ENCODE data around the gene ITSN1. TPM values are rescaled to one million over a fixed set of nuclear protein-coding genes. Genes with fewer than 3 reads are reported as not detected.

Gene ITSN1
- total RNA-seq, 1 donor from 2014 or later = 44.0 TPM

GRCh38 chr21:33791073-33791472, 148.8 kb downstream of the ITSN1 start:
- H3K27ac Mint-ChIP-seq (ENCODE audit: unreplicated experiment) = no peak overlapping the region
- H3K27me3 Mint-ChIP-seq (ENCODE audit: unreplicated experiment) = no peaks in the 10 kb centered on the region
- no peak overlapping the region for H3K4me3 Mint-ChIP-seq (ENCODE audit: unreplicated experiment)

GRCh38 chr21:33794596-33794995, 152.3 kb downstream of the ITSN1 start:
- TF ChIP-seq CTCF (IDR thresholded peaks at IDR 0.05) = no peak
- no peak for DNase-seq (ENCODE audit: extremely low spot score, unreplicated experiment)
- H3K4me1 Mint-ChIP-seq (ENCODE audit: unreplicated experiment) = peaks cover 10% of the 10 kb centered on the region
- no peak overlapping the region for H3K4me3 Mint-ChIP-seq (ENCODE audit: unreplicated experiment)
- H3K36me3 Mint-ChIP-seq (ENCODE audit: unreplicated experiment) = peaks cover 62% of the 10 kb centered on the region
- no peak overlapping the region for H3K27ac Mint-ChIP-seq (ENCODE audit: unreplicated experiment)
- H3K27me3 Mint-ChIP-seq (ENCODE audit: unreplicated experiment) = no peaks in the 10 kb centered on the region
- no peaks in the 10 kb centered on the region for H3K9me3 Mint-ChIP-seq (ENCODE audit: unreplicated experiment)

More at GRCh38 chr21:33791073-33791472, 148.8 kb downstream of the ITSN1 start:
- no peak for TF ChIP-seq CTCF (IDR thresholded peaks at IDR 0.05)
- no peak for DNase-seq (ENCODE audit: extremely low spot score, unreplicated experiment)
- peaks cover 44% of the 10 kb centered on the region for H3K36me3 Mint-ChIP-seq (ENCODE audit: unreplicated experiment)
- peaks cover 17% of the 10 kb centered on the region for H3K4me1 Mint-ChIP-seq (ENCODE audit: unreplicated experiment)
- no peaks in the 10 kb centered on the region for H3K9me3 Mint-ChIP-seq (ENCODE audit: unreplicated experiment)

- H3K9me3 Mint-ChIP-seq (ENCODE audit: unreplicated experiment) = no peaks in the 10 kb centered on the region
- peaks cover 64% of the 10 kb centered on the region for H3K36me3 Mint-ChIP-seq (ENCODE audit: unreplicated experiment)
- no peak for DNase-seq (ENCODE audit: extremely low spot score, unreplicated experiment)
- no peaks in the 10 kb centered on the region for H3K27me3 Mint-ChIP-seq (ENCODE audit: unreplicated experiment)
- peaks cover 18% of the 10 kb centered on the region for H3K4me1 Mint-ChIP-seq (ENCODE audit: unreplicated experiment)
- no peak overlapping the region for H3K4me3 Mint-ChIP-seq (ENCODE audit: unreplicated experiment)
- TF ChIP-seq CTCF (IDR thresholded peaks at IDR 0.05) = no peak
- no peak overlapping the region for H3K27ac Mint-ChIP-seq (ENCODE audit: unreplicated experiment)
Measured at GRCh38 chr21:33797565-33797964, 155.3 kb downstream of the ITSN1 start.

- DNase-seq (ENCODE audit: extremely low spot score, unreplicated experiment) = no peak
- H3K36me3 Mint-ChIP-seq (ENCODE audit: unreplicated experiment) = peaks cover 49% of the 10 kb centered on the region
Measured at GRCh38 chr21:33799378-33800090, 157.2 kb downstream of the ITSN1 start.

More at GRCh38 chr21:33799378-33800090, 157.2 kb downstream of the ITSN1 start:
- H3K4me1 Mint-ChIP-seq (ENCODE audit: unreplicated experiment) = peaks cover 19% of the 10 kb centered on the region
- H3K27ac Mint-ChIP-seq (ENCODE audit: unreplicated experiment) = no peak overlapping the region
- H3K9me3 Mint-ChIP-seq (ENCODE audit: unreplicated experiment) = no peaks in the 10 kb centered on the region
- no peak for TF ChIP-seq CTCF (IDR thresholded peaks at IDR 0.05)
- H3K27me3 Mint-ChIP-seq (ENCODE audit: unreplicated experiment) = no peaks in the 10 kb centered on the region
- H3K4me3 Mint-ChIP-seq (ENCODE audit: unreplicated experiment) = no peak overlapping the region

Data from osteocyte (in vitro differentiated cells).